ENCODE results near the gene RALGPS1.

DNA sequence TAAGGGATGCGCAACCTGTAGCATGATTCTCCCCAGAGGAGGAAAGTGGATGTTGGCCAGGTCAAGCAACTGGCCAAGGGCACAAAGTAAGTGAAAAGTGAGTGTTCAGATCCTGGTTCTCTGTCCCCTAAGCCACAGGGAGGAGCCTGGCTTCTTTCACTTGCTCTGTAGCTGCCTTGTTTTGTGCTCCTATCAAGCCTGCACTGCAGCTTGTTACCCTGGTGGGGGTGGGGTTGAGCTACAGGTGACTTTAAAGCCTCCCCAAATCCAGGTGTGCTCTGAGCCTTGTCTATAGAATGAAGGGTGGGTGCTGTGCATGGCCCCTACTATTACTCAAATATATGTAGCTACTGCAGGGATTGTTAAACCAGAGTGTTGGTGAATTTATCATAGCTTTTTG lies 32.9 kb downstream of the RALGPS1 start:
- TF ChIP-seq BRCA1 (IDR thresholded peaks at IDR 0.05; ENCODE audit: low read depth, low read length) (no peak), RFX5 (IDR thresholded peaks at IDR 0.05; ENCODE audit: borderline replicate concordance, low read depth, low read length) (no peak), RBBP5 (IDR thresholded peaks at IDR 0.05; ENCODE audit: borderline replicate concordance, low read depth, low read length) (no peak), POLR2A (IDR thresholded peaks at IDR 0.05; ENCODE audit: control extremely low read depth in 1 of 2, low read depth in 2 of 2, low read length in 2 of 2) (no peak), POLR2AphosphoS5 (IDR thresholded peaks at IDR 0.05; ENCODE audit: low read depth, low read length) (no peak), EP300 (IDR thresholded peaks at IDR 0.05; ENCODE audit: borderline replicate concordance in 1 of 2, low read depth in 2 of 2, low read length in 2 of 2) (no peak; a peak in 1 of 3 replicates)
- TF ChIP-seq, protein P1, sequence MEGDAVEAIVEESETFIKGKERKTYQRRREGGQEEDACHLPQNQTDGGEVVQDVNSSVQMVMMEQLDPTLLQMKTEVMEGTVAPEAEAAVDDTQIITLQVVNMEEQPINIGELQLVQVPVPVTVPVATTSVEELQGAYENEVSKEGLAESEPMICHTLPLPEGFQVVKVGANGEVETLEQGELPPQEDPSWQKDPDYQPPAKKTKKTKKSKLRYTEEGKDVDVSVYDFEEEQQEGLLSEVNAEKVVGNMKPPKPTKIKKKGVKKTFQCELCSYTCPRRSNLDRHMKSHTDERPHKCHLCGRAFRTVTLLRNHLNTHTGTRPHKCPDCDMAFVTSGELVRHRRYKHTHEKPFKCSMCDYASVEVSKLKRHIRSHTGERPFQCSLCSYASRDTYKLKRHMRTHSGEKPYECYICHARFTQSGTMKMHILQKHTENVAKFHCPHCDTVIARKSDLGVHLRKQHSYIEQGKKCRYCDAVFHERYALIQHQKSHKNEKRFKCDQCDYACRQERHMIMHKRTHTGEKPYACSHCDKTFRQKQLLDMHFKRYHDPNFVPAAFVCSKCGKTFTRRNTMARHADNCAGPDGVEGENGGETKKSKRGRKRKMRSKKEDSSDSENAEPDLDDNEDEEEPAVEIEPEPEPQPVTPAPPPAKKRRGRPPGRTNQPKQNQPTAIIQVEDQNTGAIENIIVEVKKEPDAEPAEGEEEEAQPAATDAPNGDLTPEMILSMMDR (IDR thresholded peaks at IDR 0.05; ENCODE audit: control extremely low read depth in 1 of 3, insufficient read depth in 1 of 3, low read depth in 1 of 3, low read length in 3 of 3), result peak; percentile 58 to 82 (median 77)

Data from H1 (cell line).